Stomach smooth muscle (tissue), 2 donors: Measurements from ENCODE around the gene KCNG2.

ENCODE experiments used
- H3K27ac ChIP-seq: one replicate; pipeline ENCODE4 v1.7.0; 2013; ENCODE audit warnings: mild to moderate bottlenecking, low read length, inconsistent platforms
- H3K27me3 ChIP-seq, 2 donors: one replicate each; pipeline ENCODE4 v1.7.0; 2013; ENCODE audit warnings: low read length in 2 of 2; ENCODE audit not compliant: insufficient read depth in 2 of 2, control insufficient read depth in 1 of 2
- H3K36me3 ChIP-seq, 2 donors: one replicate each; pipeline ENCODE4 v1.7.0; 2013; ENCODE audit warnings: low read length in 2 of 2; ENCODE audit not compliant: control insufficient read depth in 2 of 2, insufficient read depth in 2 of 2
- H3K4me1 ChIP-seq: one replicate; pipeline ENCODE4 v1.7.0; 2013; ENCODE audit warnings: low read length; ENCODE audit not compliant: control insufficient read depth, insufficient read depth
- H3K4me3 ChIP-seq, 2 donors: one replicate each; pipeline ENCODE4 v1.7.0; 2013; ENCODE audit warnings: low read length in 2 of 2
- H3K9ac ChIP-seq, 2 donors: one replicate each; pipeline ENCODE4 v1.7.0; 2013; ENCODE audit warnings: low read length in 2 of 2, mild to moderate bottlenecking in 1 of 2
- H3K9me3 ChIP-seq, 2 donors: one replicate each; pipeline ENCODE4 v1.7.0; 2013; ENCODE audit warnings: low read length in 2 of 2; ENCODE audit not compliant: control insufficient read depth in 2 of 2
- donor health status: healthy.
- donor health status: Pancreatic carcinoma.

KCNG2 gene

DNA sequence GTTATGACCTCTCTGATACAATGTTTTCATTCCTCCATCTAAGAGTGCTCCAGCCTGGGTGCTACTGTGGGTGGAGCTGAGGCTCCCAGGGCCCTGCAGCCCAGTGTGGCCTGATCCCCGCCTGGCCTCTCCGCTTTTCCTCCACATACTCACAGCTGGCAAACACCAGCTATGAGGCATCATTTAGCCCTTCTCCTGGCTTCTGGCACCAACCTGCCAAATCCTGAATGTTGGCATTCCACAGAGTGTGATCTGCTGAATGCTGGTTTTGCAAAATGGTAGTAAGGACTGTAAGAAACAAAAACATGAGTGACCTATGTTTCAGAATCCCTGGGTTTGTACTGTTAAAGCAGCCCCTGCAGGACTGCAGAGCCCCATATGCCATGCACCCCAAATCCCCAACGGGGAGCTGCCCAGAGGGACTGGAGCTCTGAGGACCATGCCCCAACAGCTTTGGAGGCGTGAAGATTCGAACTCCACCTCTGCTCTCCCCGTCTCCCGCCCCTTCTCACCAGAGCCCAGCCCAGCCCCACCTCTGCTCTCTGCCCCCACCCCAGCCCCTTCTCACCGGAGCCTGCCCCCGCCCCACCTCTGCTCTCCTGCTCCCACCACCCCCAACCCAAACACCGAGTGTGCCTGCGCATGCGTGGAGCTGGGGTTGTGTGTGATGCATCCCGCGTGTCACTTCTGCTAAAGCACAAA is 149.5 kb downstream of the KCNG2 start:
- H3K4me1 ChIP-seq: peaks cover 24% of the 10 kb centered on the region
- no peak overlapping the region for H3K9ac ChIP-seq
- H3K27ac ChIP-seq: no peak overlapping the region
- no peaks in the 10 kb centered on the region for H3K9me3 ChIP-seq
- H3K27me3 ChIP-seq: peaks cover 0 to 4% of the 10 kb centered on the region in 2 donors
- H3K36me3 ChIP-seq: peaks cover 6 to 8% of the 10 kb centered on the region in 2 donors
- H3K4me3 ChIP-seq: no peak overlapping the region

DNA sequence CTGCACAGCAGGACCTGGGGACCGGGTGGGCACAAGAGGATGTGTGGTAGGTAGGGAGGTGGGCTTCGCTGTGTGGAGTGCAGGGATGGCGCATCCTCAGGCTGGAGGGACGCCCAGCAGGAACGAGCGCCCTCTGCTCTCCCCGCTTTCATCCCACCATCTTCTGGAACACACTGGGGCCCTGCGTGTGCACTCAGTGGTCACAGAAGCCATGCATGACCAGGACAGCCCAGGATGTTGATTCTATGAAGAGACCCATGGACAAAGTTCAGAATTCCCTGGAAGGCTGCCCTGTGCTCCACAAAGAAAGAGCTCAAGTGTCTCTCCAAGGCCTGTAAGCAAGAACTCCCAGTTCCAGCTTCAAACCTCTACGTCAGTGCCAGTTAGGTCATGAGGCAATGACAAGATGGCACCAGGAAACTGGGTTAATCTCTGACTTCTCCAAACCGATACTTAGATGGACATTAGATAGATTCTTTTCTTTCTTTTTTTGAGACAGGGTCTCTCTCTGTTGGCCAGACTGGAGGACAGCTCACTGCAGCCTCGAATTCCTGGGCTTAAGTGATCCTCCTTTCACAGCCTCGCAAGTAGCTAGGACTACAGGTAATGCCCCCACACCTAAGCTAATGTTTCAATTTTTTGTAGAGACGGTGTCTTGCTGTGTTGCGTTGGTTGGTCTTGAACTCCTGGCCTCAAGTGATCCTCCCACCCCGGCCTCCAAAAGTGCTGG is 150.3 kb downstream of the KCNG2 start:
- Histone ChIP-seq H3K9me3 (no peaks in the 10 kb centered on the region), H3K27me3 (peaks cover 0 to 7% of the 10 kb centered on the region in 2 donors), H3K4me1 (peaks cover 26% of the 10 kb centered on the region), H3K9ac (no peak overlapping the region), H3K27ac (no peak overlapping the region), H3K4me3 (no peak overlapping the region), H3K36me3 (peaks cover 2% of the 10 kb centered on the region in 2 donors)

DNA sequence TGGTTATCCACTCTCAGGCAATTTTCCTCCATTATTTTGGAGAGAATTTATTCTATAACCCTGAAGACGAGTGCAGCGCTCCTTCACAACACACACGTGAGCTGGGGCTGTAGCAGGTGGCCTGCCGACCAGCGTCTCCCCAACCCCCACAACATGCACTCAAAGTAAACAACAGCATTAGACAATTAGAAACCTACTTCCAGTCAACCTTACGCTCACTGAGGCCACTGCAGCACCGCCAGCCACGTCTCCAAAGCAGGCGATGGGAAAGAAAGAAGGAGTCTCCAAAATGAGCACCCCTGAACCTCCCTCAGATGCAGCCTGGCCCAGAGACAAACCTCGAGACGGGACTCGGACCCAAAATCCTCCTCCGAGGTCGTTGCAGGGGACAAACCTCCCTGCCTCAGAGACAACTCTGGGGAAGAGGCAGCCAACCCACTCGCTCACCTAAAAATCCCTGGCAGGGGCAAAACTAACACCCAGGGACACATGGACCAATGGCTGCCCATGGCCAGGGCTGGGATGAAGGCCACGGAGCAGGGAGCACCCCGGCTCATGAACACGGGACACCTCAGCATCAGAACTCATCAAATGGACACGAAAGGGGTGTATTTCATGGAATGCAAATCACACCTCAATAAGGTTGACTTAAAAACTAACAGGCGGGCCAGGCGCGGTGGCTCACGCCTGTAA is 151.1 kb downstream of the KCNG2 start:
- no peak overlapping the region for H3K27ac ChIP-seq
- peaks cover 0 to 2% of the 10 kb centered on the region in 2 donors for H3K36me3 ChIP-seq
- H3K4me3 ChIP-seq: no peak overlapping the region
- peaks cover 26% of the 10 kb centered on the region for H3K4me1 ChIP-seq
- no peak overlapping the region for H3K9ac ChIP-seq
- peaks cover 0 to 7% of the 10 kb centered on the region in 2 donors for H3K27me3 ChIP-seq
- H3K9me3 ChIP-seq: no peaks in the 10 kb centered on the region
